Measurements from ENCODE around the gene MIOX. TPM values are rescaled to one million over a fixed set of nuclear protein-coding genes. Genes with fewer than 3 reads are reported as not detected.

The MIOX gene
- total and polyA plus RNA-seq, 2 experiments from 2014 or later: not detected

GRCh38 chr22:50459496-50460140, 27.0 kb upstream of the MIOX start (continued):
- TF ChIP-seq, protein P1, sequence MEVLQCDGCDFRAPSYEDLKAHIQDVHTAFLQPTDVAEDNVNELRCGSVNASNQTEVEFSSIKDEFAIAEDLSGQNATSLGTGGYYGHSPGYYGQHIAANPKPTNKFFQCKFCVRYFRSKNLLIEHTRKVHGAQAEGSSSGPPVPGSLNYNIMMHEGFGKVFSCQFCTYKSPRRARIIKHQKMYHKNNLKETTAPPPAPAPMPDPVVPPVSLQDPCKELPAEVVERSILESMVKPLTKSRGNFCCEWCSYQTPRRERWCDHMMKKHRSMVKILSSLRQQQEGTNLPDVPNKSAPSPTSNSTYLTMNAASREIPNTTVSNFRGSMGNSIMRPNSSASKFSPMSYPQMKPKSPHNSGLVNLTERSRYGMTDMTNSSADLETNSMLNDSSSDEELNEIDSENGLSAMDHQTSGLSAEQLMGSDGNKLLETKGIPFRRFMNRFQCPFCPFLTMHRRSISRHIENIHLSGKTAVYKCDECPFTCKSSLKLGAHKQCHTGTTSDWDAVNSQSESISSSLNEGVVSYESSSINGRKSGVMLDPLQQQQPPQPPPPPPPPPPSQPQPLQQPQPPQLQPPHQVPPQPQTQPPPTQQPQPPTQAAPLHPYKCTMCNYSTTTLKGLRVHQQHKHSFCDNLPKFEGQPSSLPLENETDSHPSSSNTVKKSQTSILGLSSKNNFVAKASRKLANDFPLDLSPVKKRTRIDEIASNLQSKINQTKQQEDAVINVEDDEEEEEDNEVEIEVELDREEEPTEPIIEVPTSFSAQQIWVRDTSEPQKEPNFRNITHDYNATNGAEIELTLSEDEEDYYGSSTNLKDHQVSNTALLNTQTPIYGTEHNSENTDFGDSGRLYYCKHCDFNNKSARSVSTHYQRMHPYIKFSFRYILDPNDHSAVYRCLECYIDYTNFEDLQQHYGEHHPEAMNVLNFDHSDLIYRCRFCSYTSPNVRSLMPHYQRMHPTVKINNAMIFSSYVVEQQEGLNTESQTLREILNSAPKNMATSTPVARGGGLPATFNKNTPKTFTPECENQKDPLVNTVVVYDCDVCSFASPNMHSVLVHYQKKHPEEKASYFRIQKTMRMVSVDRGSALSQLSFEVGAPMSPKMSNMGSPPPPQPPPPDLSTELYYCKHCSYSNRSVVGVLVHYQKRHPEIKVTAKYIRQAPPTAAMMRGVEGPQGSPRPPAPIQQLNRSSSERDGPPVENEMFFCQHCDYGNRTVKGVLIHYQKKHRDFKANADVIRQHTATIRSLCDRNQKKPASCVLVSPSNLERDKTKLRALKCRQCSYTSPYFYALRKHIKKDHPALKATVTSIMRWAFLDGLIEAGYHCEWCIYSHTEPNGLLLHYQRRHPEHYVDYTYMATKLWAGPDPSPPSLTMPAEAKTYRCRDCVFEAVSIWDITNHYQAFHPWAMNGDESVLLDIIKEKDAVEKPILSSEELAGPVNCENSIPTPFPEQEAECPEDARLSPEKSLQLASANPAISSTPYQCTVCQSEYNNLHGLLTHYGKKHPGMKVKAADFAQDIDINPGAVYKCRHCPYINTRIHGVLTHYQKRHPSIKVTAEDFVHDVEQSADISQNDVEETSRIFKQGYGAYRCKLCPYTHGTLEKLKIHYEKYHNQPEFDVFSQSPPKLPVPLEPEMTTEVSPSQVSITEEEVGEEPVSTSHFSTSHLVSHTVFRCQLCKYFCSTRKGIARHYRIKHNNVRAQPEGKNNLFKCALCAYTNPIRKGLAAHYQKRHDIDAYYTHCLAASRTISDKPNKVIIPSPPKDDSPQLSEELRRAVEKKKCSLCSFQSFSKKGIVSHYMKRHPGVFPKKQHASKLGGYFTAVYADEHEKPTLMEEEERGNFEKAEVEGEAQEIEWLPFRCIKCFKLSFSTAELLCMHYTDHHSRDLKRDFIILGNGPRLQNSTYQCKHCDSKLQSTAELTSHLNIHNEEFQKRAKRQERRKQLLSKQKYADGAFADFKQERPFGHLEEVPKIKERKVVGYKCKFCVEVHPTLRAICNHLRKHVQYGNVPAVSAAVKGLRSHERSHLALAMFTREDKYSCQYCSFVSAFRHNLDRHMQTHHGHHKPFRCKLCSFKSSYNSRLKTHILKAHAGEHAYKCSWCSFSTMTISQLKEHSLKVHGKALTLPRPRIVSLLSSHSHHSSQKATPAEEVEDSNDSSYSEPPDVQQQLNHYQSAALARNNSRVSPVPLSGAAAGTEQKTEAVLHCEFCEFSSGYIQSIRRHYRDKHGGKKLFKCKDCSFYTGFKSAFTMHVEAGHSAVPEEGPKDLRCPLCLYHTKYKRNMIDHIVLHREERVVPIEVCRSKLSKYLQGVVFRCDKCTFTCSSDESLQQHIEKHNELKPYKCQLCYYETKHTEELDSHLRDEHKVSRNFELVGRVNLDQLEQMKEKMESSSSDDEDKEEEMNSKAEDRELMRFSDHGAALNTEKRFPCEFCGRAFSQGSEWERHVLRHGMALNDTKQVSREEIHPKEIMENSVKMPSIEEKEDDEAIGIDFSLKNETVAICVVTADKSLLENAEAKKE (CRISPR knock-in tag; IDR thresholded peaks at IDR 0.05): no peak
- TF ChIP-seq, protein P2, sequence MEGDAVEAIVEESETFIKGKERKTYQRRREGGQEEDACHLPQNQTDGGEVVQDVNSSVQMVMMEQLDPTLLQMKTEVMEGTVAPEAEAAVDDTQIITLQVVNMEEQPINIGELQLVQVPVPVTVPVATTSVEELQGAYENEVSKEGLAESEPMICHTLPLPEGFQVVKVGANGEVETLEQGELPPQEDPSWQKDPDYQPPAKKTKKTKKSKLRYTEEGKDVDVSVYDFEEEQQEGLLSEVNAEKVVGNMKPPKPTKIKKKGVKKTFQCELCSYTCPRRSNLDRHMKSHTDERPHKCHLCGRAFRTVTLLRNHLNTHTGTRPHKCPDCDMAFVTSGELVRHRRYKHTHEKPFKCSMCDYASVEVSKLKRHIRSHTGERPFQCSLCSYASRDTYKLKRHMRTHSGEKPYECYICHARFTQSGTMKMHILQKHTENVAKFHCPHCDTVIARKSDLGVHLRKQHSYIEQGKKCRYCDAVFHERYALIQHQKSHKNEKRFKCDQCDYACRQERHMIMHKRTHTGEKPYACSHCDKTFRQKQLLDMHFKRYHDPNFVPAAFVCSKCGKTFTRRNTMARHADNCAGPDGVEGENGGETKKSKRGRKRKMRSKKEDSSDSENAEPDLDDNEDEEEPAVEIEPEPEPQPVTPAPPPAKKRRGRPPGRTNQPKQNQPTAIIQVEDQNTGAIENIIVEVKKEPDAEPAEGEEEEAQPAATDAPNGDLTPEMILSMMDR (conservative IDR thresholded peaks at IDR 0.05; ENCODE audit: low read depth in 2 of 2): no peak
- no peak for TF ChIP-seq JUNB (IDR thresholded peaks at IDR 0.05; ENCODE audit: unreplicated experiment)

GRCh38 chr22:50460938-50461337, 25.7 kb upstream of the MIOX start:
- Mint-ChIP-seq H3K27me3 (ENCODE audit: insufficient read depth, low read depth, poor library complexity) (peaks cover 10% of the 10 kb centered on the region), H3K4me1 (no peaks in the 10 kb centered on the region; the same call in 2 of the 3 replicates), H3K9me3 (no peaks in the 10 kb centered on the region), H3K27ac (no peak overlapping the region), H3K4me3 (no peak overlapping the region), H3K36me3 (ENCODE audit: low read depth) (peaks cover 41% of the 10 kb centered on the region)
- no peaks in the 10 kb centered on the region for H3K4me1 ChIP-seq (ENCODE audit: insufficient read depth)
- ATAC-seq: no peak
- peaks cover 6% of the 10 kb centered on the region for H4K20me1 ChIP-seq (replicated peaks; ENCODE audit: insufficient read depth)
- 0 out of 2 replicates have a peak, but pooled peaks cover 3% of the 10 kb centered on the region for H3F3A ChIP-seq (replicated peaks; ENCODE audit: low read depth)
- H3K9me2 ChIP-seq (ENCODE audit: insufficient read depth): no peaks in the 10 kb centered on the region
- H3K27me3 ChIP-seq (ENCODE audit: insufficient read depth): no peaks in the 10 kb centered on the region
- no peaks in the 10 kb centered on the region for H3K79me2 ChIP-seq (replicated peaks; ENCODE audit: insufficient read depth)
- H3K27ac ChIP-seq (ENCODE audit: low read depth): no peak overlapping the region
- no peaks in the 10 kb centered on the region for H3K36me3 ChIP-seq (ENCODE audit: insufficient read depth)
- DNase-seq (ENCODE audit: low spot score): no peak
- H2AFZ ChIP-seq: no peak overlapping the region
- H3K4me3 ChIP-seq: no peak overlapping the region
- H3K4me2 ChIP-seq: no peak overlapping the region
- TF ChIP-seq EZH2phosphoT487 (IDR thresholded peaks at IDR 0.05; ENCODE audit: unreplicated experiment): no peak
- no peak for TF ChIP-seq STAT1 (IDR thresholded peaks at IDR 0.05; ENCODE audit: unreplicated experiment)
- TF ChIP-seq CREB1 (CRISPR knock-in tag; IDR thresholded peaks at IDR 0.05; ENCODE audit: low read depth): no peak
- TF ChIP-seq ZNF331 (CRISPR knock-in tag; IDR thresholded peaks at IDR 0.05; ENCODE audit: low read depth): no peak
- no peak for TF ChIP-seq ETS1 (IDR thresholded peaks at IDR 0.05)
- no peak for TF ChIP-seq EZH2 (IDR thresholded peaks at IDR 0.05; ENCODE audit: low read depth, unreplicated experiment)
